ENCODE measurements around the gene VMP1. TPM values are rescaled to one million over a fixed set of nuclear protein-coding genes. Genes with fewer than 3 reads are reported as not detected.

The VMP1 gene
- total and polyA plus RNA-seq, 2 of the 4 experiments (the other 2 are of a cell fraction): 89.8 to 197 TPM

DNA sequence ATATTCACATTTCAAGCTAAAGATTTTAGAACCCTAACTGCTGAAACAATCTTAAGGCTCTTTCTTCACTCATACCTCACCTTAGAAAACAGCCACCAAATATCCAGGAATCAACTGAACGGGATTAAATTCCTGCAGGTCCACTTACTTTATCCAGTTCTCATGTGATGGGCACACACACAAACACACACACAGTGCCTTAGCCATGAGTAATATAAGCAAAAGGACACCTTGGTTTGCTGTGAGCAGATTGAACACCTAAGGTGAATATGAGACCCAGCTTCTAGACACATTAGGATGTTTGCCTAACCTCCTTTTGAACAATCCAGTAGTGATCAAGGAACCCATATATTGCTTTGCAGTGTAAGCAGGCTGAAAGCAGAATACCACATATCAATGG lies 103.8 kb downstream of the VMP1 start:
- no peak overlapping the region; the same call in 1 of the 2 replicates for H2AK5ac ChIP-seq (ENCODE audit: low read depth, low read length)
- CTCF ChIA-PET: no interaction called here

More for the DNA sequence above, 103.8 kb downstream of the VMP1 start:
- TF ChIP-seq RFX5 (IDR thresholded peaks at IDR 0.05; ENCODE audit: low read depth, low read length) (no peak), MAFK (IDR thresholded peaks at IDR 0.05; ENCODE audit: low read depth, low read length) (no peak), CHD1 (IDR thresholded peaks at IDR 0.05; ENCODE audit: low read depth, low read length) (no peak), RAD21 (IDR thresholded peaks at IDR 0.05; ENCODE audit: low read length) (no peak), BHLHE40 (IDR thresholded peaks at IDR 0.05; ENCODE audit: low read depth, low read length) (no peak), SMC3 (IDR thresholded peaks at IDR 0.05; ENCODE audit: low read depth, low read length) (no peak), RCOR1 (IDR thresholded peaks at IDR 0.05; ENCODE audit: insufficient replicate concordance, low read length) (no peak), FOS (IDR thresholded peaks at IDR 0.05; ENCODE audit: low read depth, low read length) (no peak), POLR2A (IDR thresholded peaks at IDR 0.05; ENCODE audit: low read depth, low read length) (no peak), MAZ (IDR thresholded peaks at IDR 0.05; ENCODE audit: borderline replicate concordance, low read depth, low read length) (no peak), CEBPB (IDR thresholded peaks at IDR 0.05; ENCODE audit: low read depth, low read length) (no peak), NFE2L2 (IDR thresholded peaks at IDR 0.05; ENCODE audit: low read depth, low read length) (no peak)
- TF ChIP-seq, protein P1, sequence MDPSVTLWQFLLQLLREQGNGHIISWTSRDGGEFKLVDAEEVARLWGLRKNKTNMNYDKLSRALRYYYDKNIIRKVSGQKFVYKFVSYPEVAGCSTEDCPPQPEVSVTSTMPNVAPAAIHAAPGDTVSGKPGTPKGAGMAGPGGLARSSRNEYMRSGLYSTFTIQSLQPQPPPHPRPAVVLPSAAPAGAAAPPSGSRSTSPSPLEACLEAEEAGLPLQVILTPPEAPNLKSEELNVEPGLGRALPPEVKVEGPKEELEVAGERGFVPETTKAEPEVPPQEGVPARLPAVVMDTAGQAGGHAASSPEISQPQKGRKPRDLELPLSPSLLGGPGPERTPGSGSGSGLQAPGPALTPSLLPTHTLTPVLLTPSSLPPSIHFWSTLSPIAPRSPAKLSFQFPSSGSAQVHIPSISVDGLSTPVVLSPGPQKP (IDR thresholded peaks at IDR 0.05; ENCODE audit: borderline replicate concordance, low read depth, low read length): no peak
- TF ChIP-seq, protein P2, sequence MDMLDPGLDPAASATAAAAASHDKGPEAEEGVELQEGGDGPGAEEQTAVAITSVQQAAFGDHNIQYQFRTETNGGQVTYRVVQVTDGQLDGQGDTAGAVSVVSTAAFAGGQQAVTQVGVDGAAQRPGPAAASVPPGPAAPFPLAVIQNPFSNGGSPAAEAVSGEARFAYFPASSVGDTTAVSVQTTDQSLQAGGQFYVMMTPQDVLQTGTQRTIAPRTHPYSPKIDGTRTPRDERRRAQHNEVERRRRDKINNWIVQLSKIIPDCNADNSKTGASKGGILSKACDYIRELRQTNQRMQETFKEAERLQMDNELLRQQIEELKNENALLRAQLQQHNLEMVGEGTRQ (IDR thresholded peaks at IDR 0.05; ENCODE audit: low read depth, low read length): no peak
- TF ChIP-seq, protein P3, sequence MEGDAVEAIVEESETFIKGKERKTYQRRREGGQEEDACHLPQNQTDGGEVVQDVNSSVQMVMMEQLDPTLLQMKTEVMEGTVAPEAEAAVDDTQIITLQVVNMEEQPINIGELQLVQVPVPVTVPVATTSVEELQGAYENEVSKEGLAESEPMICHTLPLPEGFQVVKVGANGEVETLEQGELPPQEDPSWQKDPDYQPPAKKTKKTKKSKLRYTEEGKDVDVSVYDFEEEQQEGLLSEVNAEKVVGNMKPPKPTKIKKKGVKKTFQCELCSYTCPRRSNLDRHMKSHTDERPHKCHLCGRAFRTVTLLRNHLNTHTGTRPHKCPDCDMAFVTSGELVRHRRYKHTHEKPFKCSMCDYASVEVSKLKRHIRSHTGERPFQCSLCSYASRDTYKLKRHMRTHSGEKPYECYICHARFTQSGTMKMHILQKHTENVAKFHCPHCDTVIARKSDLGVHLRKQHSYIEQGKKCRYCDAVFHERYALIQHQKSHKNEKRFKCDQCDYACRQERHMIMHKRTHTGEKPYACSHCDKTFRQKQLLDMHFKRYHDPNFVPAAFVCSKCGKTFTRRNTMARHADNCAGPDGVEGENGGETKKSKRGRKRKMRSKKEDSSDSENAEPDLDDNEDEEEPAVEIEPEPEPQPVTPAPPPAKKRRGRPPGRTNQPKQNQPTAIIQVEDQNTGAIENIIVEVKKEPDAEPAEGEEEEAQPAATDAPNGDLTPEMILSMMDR (conservative IDR thresholded peaks at IDR 0.05; ENCODE audit: low read depth, low read length): no peak
- no peak overlapping the region for H3K4me2 ChIP-seq (ENCODE audit: low read depth, low read length)
- H3K79me1 ChIP-seq (ENCODE audit: low read depth in 1 of 2, low read length in 2 of 2): peaks cover 7 to 10% of the 10 kb centered on the region in 2 experiments; a peak in 3 of 4 replicates
- H4K5ac ChIP-seq (ENCODE audit: low read depth, low read length): peak overlapping the region; percentile 30; the same call in 1 of the 2 replicates
- H3K27me3 ChIP-seq (ENCODE audit: control insufficient read depth, insufficient read depth, low read length): no peaks in the 10 kb centered on the region
- H4K91ac ChIP-seq (ENCODE audit: insufficient read depth, low read depth, low read length): no peak overlapping the region
- no peak overlapping the region for H3K23ac ChIP-seq (ENCODE audit: low read depth, low read length)
- POLR2A ChIA-PET (ENCODE audit: unreplicated experiment): no interaction called here
- no peaks in the 10 kb centered on the region for H3K9me3 ChIP-seq (ENCODE audit: control insufficient read depth, insufficient read depth, low read length)
- H2BK20ac ChIP-seq (ENCODE audit: low read depth, low read length): peak overlapping the region; percentile 67
- H3K27ac ChIP-seq (ENCODE audit: insufficient read depth, low read length): no peak overlapping the region
- no peak overlapping the region; the same call in 1 of the 2 replicates for H3K4ac ChIP-seq (ENCODE audit: low read depth, low read length)
- H3K4me1 ChIP-seq (ENCODE audit: control insufficient read depth, insufficient read depth, low read length): peaks cover 9% of the 10 kb centered on the region
- no peak overlapping the region for H2AFZ ChIP-seq (replicated peaks; ENCODE audit: low read length, poor library complexity)
- H3K9ac ChIP-seq (ENCODE audit: low read depth, low read length): no peak overlapping the region
- H2AK9ac ChIP-seq (replicated peaks; ENCODE audit: low read depth, low read length, poor library complexity): no peak overlapping the region
- peak overlapping the region; percentile 33 for H2BK120ac ChIP-seq (ENCODE audit: low read depth, low read length)
- peaks cover 7% of the 10 kb centered on the region; the same call in 1 of the 2 replicates for H3K9me1 ChIP-seq (ENCODE audit: insufficient read depth, low read length)
- peak overlapping the region; percentile 9; the same call in 1 of the 2 replicates for H3K18ac ChIP-seq (ENCODE audit: low read depth, low read length)
- DNase-seq (no peak), ATAC-seq (ENCODE audit: low read depth) (no peak)
- peaks cover 3% of the 10 kb centered on the region; the same call in 1 of the 2 replicates for H3K36me3 ChIP-seq (ENCODE audit: control insufficient read depth, insufficient read depth, low read length)
- H3K14ac ChIP-seq (replicated peaks; ENCODE audit: low read depth, low read length): no peak overlapping the region; the same call in 1 of the 2 replicates
- WGBS, 2 experiments (ENCODE audit: extremely low coverage in 2 of 2, insufficient read length in 1 of 2): no CpG with 5 or more reads among the region's 1 CpG
- BruUV-seq (replicated peaks): no TSS peak
- H2BK15ac ChIP-seq (ENCODE audit: low read depth, low read length): peak overlapping the region; percentile 9; the same call in 1 of the 3 replicates
- in situ Hi-C loops (cut with MboI; ENCODE audit: low sequenced_read_pairs): no loop called here
- intact Hi-C loops (cut with micrococcal nuclease): loop anchor here (2.0 kb wide), 1 partner anchor 18 kb away; no protein-coding TSS in a partner anchor
- dilution Hi-C loops (cut with HindIII; ENCODE audit: low sequenced_read_pairs, unreplicated experiment): no loop called here
- H3K4me3 ChIP-seq (ENCODE audit: insufficient read depth, low read depth, low read length): no peak overlapping the region
- no peak overlapping the region for H3K56ac ChIP-seq (ENCODE audit: extremely low read depth, insufficient read depth, low read length)
- H4K20me1 ChIP-seq (ENCODE audit: insufficient read depth, low read length): no peaks in the 10 kb centered on the region
- no peak overlapping the region for H4K8ac ChIP-seq (ENCODE audit: low read depth in 2 of 2, low read length in 2 of 2)
- H2BK5ac ChIP-seq (ENCODE audit: low read depth, low read length, poor library complexity, severe bottlenecking): no peak overlapping the region

Measured in IMR-90 (cell line).